GM23248 (cell line): ENCODE data around the gene PACC1. TPM values are rescaled to one million over a fixed set of nuclear protein-coding genes. Genes with fewer than 3 reads are reported as not detected.
A peak's percentile ranks its signal among the peaks of the same experiment; 100 is the strongest.

Source experiments
- DNase-seq: peaks from one replicate; pipeline ENCODE4 v3.0.0-alpha.2; 2015
- H2AFZ ChIP-seq: fragments of 200-600 bp; sonication (generic); 2 replicates; pipeline ENCODE4 v1.6.1; 2016; ENCODE audit warnings: antibody characterized with exemption
- H3F3A ChIP-seq: fragments of 200-600 bp; sonication (generic); 2 replicates; pipeline ENCODE4 v1.6.1; 2016; ENCODE audit warnings: mild to moderate bottlenecking, antibody characterized with exemption, mixed run types; ENCODE audit not compliant: insufficient read depth
- H3K27ac ChIP-seq: fragments of 200-600 bp; sonication (generic); 2 replicates; pipeline ENCODE4 v1.5.1; 2016; ENCODE audit warnings: mild to moderate bottlenecking
- H3K27me3 ChIP-seq: fragments of 200-600 bp; sonication (generic); replicated peaks from 2 replicates; pipeline ENCODE4 v1.6.1; 2016; ENCODE audit warnings: mild to moderate bottlenecking; ENCODE audit not compliant: insufficient read depth
- H3K36me3 ChIP-seq: fragments of 200-600 bp; sonication (generic); 2 replicates; pipeline ENCODE4 v1.6.1; 2016; ENCODE audit warnings: low read depth, mild to moderate bottlenecking
- H3K4me1 ChIP-seq: fragments of 200-600 bp; sonication (generic); 2 replicates; pipeline ENCODE4 v1.6.1; 2016; ENCODE audit warnings: mild to moderate bottlenecking; ENCODE audit not compliant: insufficient read depth
- H3K4me2 ChIP-seq: fragments of 200-600 bp; sonication (generic); one replicate; pipeline ENCODE4 v1.6.1; 2016; ENCODE audit warnings: mild to moderate bottlenecking; ENCODE audit not compliant: unreplicated experiment
- H3K4me3 ChIP-seq: fragments of 200-600 bp; sonication (generic); 2 replicates; pipeline ENCODE4 v1.5.1; 2016; ENCODE audit warnings: mild to moderate bottlenecking
- H3K79me2 ChIP-seq: fragments of 200-600 bp; sonication (generic); 2 replicates; pipeline ENCODE4 v1.6.1; 2016; ENCODE audit warnings: mild to moderate bottlenecking; ENCODE audit not compliant: insufficient read depth
- H3K9ac ChIP-seq: fragments of 200-600 bp; sonication (generic); 2 replicates; pipeline ENCODE4 v1.6.1; 2016; ENCODE audit warnings: mild to moderate bottlenecking
- H3K9me2 ChIP-seq: fragments of 200-600 bp; sonication (generic); 2 replicates; pipeline ENCODE4 v1.6.1; 2016; ENCODE audit warnings: mixed run types, mild to moderate bottlenecking, moderate library complexity; ENCODE audit not compliant: insufficient read depth
- H3K9me3 ChIP-seq: fragments of 200-600 bp; sonication (generic); one replicate; pipeline ENCODE4 v1.6.1; 2017; ENCODE audit warnings: low read depth
- H4K20me1 ChIP-seq: fragments of 200-600 bp; sonication (generic); 2 replicates; pipeline ENCODE4 v1.6.0; 2016; ENCODE audit not compliant: insufficient read depth
- EZH2 ChIP-seq: fragments of 200-600 bp; sonication (generic); IDR thresholded peaks from 2 replicates; pipeline ENCODE4 v1.6.1; 2018; ENCODE audit warnings: antibody characterized with exemption, mild to moderate bottlenecking; ENCODE audit not compliant: insufficient read depth, poor library complexity, severe bottlenecking
- EZH2phosphoT487 ChIP-seq: fragments of 200-600 bp; sonication (generic); IDR thresholded peaks from 2 replicates; pipeline ENCODE4 v1.6.1; 2018; ENCODE audit warnings: antibody characterized with exemption, moderate library complexity, mild to moderate bottlenecking, low read depth; ENCODE audit not compliant: insufficient read depth
- WGBS, 2 experiments: methylation state at CpG; one replicate each; pipeline ENCODE4 v1.1.6; 2015 to 2017; ENCODE audit warnings: low lambda C conversion rate in 2 of 2, low coverage in 1 of 2; ENCODE audit errors: missing lambda C conversion rate in 2 of 2; 5-methylcytosine and 5-hydroxymethylcytosine counted together
- in situ Hi-C: fragments of 300-500 bp; cut with MboI; formaldehyde crosslinking; loops from 2 replicates; pipeline ENCODE4 v1.15.0; 2020
- polyA plus RNA-seq: library from polyadenylated mRNA; unstranded; fragments of >200 nt; fragmentation: Nextera tagmentation; extraction: Ambion mirVana; gene quantifications from 2 replicates; pipeline ENCODE4 v1.2.1, GENCODE V29; 2016
- total RNA-seq: library from RNA; depleted of rRNA; stranded (reverse); fragments of >200 nt; shearing (Covaris generic); gene quantifications from 2 replicates; pipeline ENCODE4 v1.2.3, GENCODE V29; 2014

PACC1 gene
- total and polyA plus RNA-seq, 2 experiments from 2014 or later: 5.4 to 6.9 TPM

DNA sequence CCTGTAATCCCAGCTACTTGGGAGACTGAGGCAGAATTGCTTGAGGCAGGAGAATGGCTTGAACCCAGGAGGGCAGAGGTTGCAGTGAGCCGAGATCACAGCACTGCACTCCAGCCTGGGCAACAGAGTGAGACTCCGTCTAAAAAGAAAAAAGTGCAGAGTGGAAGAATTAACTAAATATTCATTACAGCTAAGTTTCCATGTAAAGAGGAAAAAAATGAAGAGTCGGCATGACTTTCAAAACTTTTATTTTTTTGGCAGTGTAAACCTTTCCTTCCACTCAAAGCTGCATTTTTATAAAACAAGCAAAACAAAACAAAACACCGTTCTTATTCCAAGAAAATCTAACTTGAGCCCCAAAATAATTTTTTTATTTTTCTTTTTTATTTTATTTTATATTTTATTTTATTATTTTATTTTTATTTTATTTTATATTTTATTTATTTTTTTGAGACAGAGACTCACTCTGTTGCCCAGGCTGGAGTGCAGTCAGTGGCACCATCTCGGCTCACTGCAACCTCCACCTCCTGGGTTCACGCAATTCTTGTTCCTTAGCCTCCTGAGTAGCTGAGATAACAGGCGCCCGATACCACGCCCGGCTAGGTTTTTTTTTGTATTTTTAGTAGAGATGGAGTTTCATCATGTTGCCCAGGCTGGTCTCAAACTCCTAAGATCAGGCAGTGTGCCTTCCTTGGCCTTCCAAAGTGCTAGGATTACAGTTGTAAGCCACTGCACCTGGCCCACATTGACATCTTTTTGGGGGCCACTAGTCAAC lies 62.9 kb downstream of the PACC1 start:
- H3K36me3 ChIP-seq: no peaks in the 10 kb centered on the region
- TF ChIP-seq EZH2: no peak
- TF ChIP-seq EZH2phosphoT487: no peak
- no peaks in the 10 kb centered on the region for H3K9me3 ChIP-seq
- H3K27ac ChIP-seq: no peak overlapping the region
- no peak overlapping the region for H3K9ac ChIP-seq
- no peak overlapping the region for H3K4me2 ChIP-seq
- H3K4me3 ChIP-seq: no peak overlapping the region
- H4K20me1 ChIP-seq: no peaks in the 10 kb centered on the region
- no peak overlapping the region for H2AFZ ChIP-seq
- H3K27me3 ChIP-seq: no peaks in the 10 kb centered on the region
- DNase-seq: no peak
- 81 to 86% methylated on average over 10 of the region's 10 CpGs for WGBS, 2 experiments
- in situ Hi-C loops: no loop called here
- peaks cover 6% of the 10 kb centered on the region; the same call in 1 of the 2 replicates for H3F3A ChIP-seq
- no peaks in the 10 kb centered on the region for H3K79me2 ChIP-seq
- peaks cover 14% of the 10 kb centered on the region for H3K4me1 ChIP-seq
- H3K9me2 ChIP-seq: no peaks in the 10 kb centered on the region

DNA sequence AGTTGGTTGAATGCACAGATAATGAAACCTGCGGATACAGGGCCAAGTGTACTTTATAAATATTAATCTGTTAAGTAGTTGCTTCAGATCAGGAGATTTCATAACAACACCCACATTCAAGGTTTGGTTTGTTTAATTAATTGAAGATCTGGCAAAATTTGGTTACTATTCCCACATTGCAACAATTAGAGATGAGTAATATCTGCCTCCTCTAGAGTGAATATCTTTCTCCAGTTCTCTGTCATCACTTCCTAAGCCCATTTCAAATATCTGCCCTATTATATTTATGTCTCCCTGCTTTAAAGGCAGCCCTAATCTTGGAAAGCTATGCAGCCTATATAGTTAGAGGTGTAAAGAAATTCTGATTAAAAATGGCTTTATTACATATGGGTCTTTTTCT lies 68.1 kb downstream of the PACC1 start:
- Histone ChIP-seq H2AFZ (no peak overlapping the region), H3K9me3 (no peaks in the 10 kb centered on the region), H3F3A (no peaks in the 10 kb centered on the region), H4K20me1 (no peaks in the 10 kb centered on the region), H3K4me2 (no peak overlapping the region), H3K36me3 (no peaks in the 10 kb centered on the region), H3K4me1 (peaks cover 7% of the 10 kb centered on the region), H3K27ac (no peak overlapping the region), H3K79me2 (no peaks in the 10 kb centered on the region; the same call in 1 of the 2 replicates), H3K9me2 (no peaks in the 10 kb centered on the region), H3K27me3 (no peaks in the 10 kb centered on the region), H3K4me3 (no peak overlapping the region), H3K9ac (no peak overlapping the region)
- no peak for TF ChIP-seq EZH2
- TF ChIP-seq EZH2phosphoT487: no peak
- 70 to 75% methylated on average over 1 of the region's 1 CpG for WGBS, 2 experiments
- in situ Hi-C loops: no loop called here
- peak; percentile 56 for DNase-seq

GRCh38 chr1:212344905-212345304 lies 69.8 kb downstream of the PACC1 start:
- no peak for DNase-seq
- Histone ChIP-seq H3K9ac (no peak overlapping the region), H2AFZ (no peak overlapping the region), H3K4me2 (no peak overlapping the region), H3F3A (no peaks in the 10 kb centered on the region), H3K9me3 (no peaks in the 10 kb centered on the region), H3K36me3 (no peaks in the 10 kb centered on the region), H3K79me2 (no peaks in the 10 kb centered on the region; the same call in 1 of the 2 replicates), H3K9me2 (no peaks in the 10 kb centered on the region), H3K4me1 (peaks cover 7% of the 10 kb centered on the region), H4K20me1 (no peaks in the 10 kb centered on the region), H3K4me3 (no peak overlapping the region), H3K27me3 (no peaks in the 10 kb centered on the region), H3K27ac (no peak overlapping the region)
- in situ Hi-C loops: no loop called here
- whole genome bisulfite sequencing, 2 experiments: 98 to 99% methylated on average over 4 of the region's 4 CpGs
- no peak for TF ChIP-seq EZH2phosphoT487
- TF ChIP-seq EZH2: no peak

DNA sequence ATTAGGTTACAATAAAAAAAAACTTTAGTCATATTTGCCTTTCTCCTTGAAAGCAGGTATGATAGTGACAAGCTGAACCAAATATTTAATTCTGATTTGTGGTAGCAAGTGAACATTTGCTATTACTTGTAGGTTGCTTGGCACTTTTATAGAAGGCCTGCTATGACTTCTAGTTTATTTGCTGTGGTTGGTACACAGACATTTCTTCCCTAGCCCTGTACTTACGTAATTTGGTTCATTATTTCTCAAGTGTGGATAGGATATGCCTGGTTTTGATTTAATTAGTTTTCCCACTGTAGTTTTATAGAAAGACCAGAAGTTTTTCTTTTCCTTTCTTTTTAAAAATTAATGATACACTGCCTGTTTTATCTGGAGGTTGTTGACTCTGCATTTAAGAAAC lies 73.6 kb downstream of the PACC1 start:
- Histone ChIP-seq H3K9me3 (no peaks in the 10 kb centered on the region), H2AFZ (no peak overlapping the region), H3K4me3 (no peak overlapping the region), H3K36me3 (no peaks in the 10 kb centered on the region), H3K9ac (no peak overlapping the region), H3K27me3 (no peaks in the 10 kb centered on the region), H3K9me2 (no peaks in the 10 kb centered on the region), H3K4me1 (no peaks in the 10 kb centered on the region), H3K4me2 (no peak overlapping the region), H3F3A (no peaks in the 10 kb centered on the region), H3K27ac (no peak overlapping the region), H3K79me2 (peaks cover 7% of the 10 kb centered on the region; the same call in 1 of the 2 replicates), H4K20me1 (no peaks in the 10 kb centered on the region)
- in situ Hi-C loops: no loop called here
- 97% methylated on average over 1 of the region's 1 CpG for WGBS, 2 experiments
- DNase-seq: no peak
- TF ChIP-seq EZH2: no peak
- TF ChIP-seq EZH2phosphoT487: no peak
